ENCODE data around the gene TMEM176B.

Gene TMEM176B

GRCh38 chr7:150823043-150823442 lies 22.9 kb upstream of the TMEM176B start:
- TF ChIP-seq CTCF (IDR thresholded peaks at IDR 0.05; ENCODE audit: borderline replicate concordance, extremely low read depth, low read length, poor library complexity, severe bottlenecking), result no peak
- no peak for TF ChIP-seq EZH2 (IDR thresholded peaks at IDR 0.05; ENCODE audit: borderline replicate concordance, low read depth, low read length, severe bottlenecking)
- no peak overlapping the region for H3K27ac ChIP-seq (ENCODE audit: low read length)
- H3K9me3 ChIP-seq (ENCODE audit: insufficient read depth, low read length, severe bottlenecking), result no peaks in the 10 kb centered on the region
- no peak overlapping the region for H3K4me2 ChIP-seq (ENCODE audit: insufficient read depth, low read length)
- peaks cover 30% of the 10 kb centered on the region for H3K27me3 ChIP-seq (ENCODE audit: insufficient read depth, low read length, poor library complexity)
- H3K4me1 ChIP-seq (ENCODE audit: insufficient read depth, low read length), result no peaks in the 10 kb centered on the region
- no peak for ATAC-seq (ENCODE audit: insufficient read depth, low read depth)
- H3K36me3 ChIP-seq (ENCODE audit: insufficient read depth, low read length), result no peaks in the 10 kb centered on the region
- no peak overlapping the region for H3K4me3 ChIP-seq (ENCODE audit: low read depth in 1 of 2, low read length in 2 of 2)
- H2AFZ ChIP-seq (ENCODE audit: low read depth, low read length), result no peak overlapping the region
- no peaks in the 10 kb centered on the region for H3K79me2 ChIP-seq (ENCODE audit: insufficient read depth, low read length)
- no peak overlapping the region for H3K9ac ChIP-seq (ENCODE audit: low read depth, low read length)
- no peaks in the 10 kb centered on the region for H4K20me1 ChIP-seq (ENCODE audit: insufficient read depth, low read length)
- DNase-seq, result no peak

- TF ChIP-seq EZH2 (IDR thresholded peaks at IDR 0.05; ENCODE audit: borderline replicate concordance, low read depth, low read length, severe bottlenecking) (no peak), CTCF (IDR thresholded peaks at IDR 0.05; ENCODE audit: borderline replicate concordance, extremely low read depth, low read length, poor library complexity, severe bottlenecking) (no peak)
These were observed 20.5 kb upstream of the TMEM176B start for GRCh38 chr7:150820578-150821198.

GRCh38 chr7:150820148-150820547 lies 20.0 kb upstream of the TMEM176B start:
- DNase-seq (no peak), ATAC-seq (ENCODE audit: insufficient read depth, low read depth) (no peak)
- H3K4me3 ChIP-seq (ENCODE audit: low read depth in 1 of 2, low read length in 2 of 2), result no peak overlapping the region
- H3K4me2 ChIP-seq (ENCODE audit: insufficient read depth, low read length), result no peak overlapping the region
- no peaks in the 10 kb centered on the region for H3K36me3 ChIP-seq (ENCODE audit: insufficient read depth, low read length)
- H3K9ac ChIP-seq (ENCODE audit: low read depth, low read length), result no peak overlapping the region
- H3K9me3 ChIP-seq (ENCODE audit: insufficient read depth, low read length, severe bottlenecking), result peaks cover 3% of the 10 kb centered on the region
- peaks cover 13% of the 10 kb centered on the region for H3K27me3 ChIP-seq (ENCODE audit: insufficient read depth, low read length, poor library complexity)
- no peak overlapping the region for H3K27ac ChIP-seq (ENCODE audit: low read length)
- no peaks in the 10 kb centered on the region for H3K4me1 ChIP-seq (ENCODE audit: insufficient read depth, low read length)
- no peak overlapping the region for H2AFZ ChIP-seq (ENCODE audit: low read depth, low read length)
- H4K20me1 ChIP-seq (ENCODE audit: insufficient read depth, low read length), result no peaks in the 10 kb centered on the region
- H3K79me2 ChIP-seq (ENCODE audit: insufficient read depth, low read length), result no peaks in the 10 kb centered on the region
- no peak for TF ChIP-seq EZH2 (IDR thresholded peaks at IDR 0.05; ENCODE audit: borderline replicate concordance, low read depth, low read length, severe bottlenecking)
- no peak for TF ChIP-seq CTCF (IDR thresholded peaks at IDR 0.05; ENCODE audit: borderline replicate concordance, extremely low read depth, low read length, poor library complexity, severe bottlenecking)

More at GRCh38 chr7:150820578-150821198, 20.5 kb upstream of the TMEM176B start:
- peaks cover 3% of the 10 kb centered on the region for H3K9me3 ChIP-seq (ENCODE audit: insufficient read depth, low read length, severe bottlenecking)
- H3K4me3 ChIP-seq (ENCODE audit: low read depth in 1 of 2, low read length in 2 of 2), result no peak overlapping the region
- no peak overlapping the region for H3K27ac ChIP-seq (ENCODE audit: low read length)
- no peak overlapping the region for H2AFZ ChIP-seq (ENCODE audit: low read depth, low read length)
- no peaks in the 10 kb centered on the region for H3K4me1 ChIP-seq (ENCODE audit: insufficient read depth, low read length)
- no peaks in the 10 kb centered on the region for H3K36me3 ChIP-seq (ENCODE audit: insufficient read depth, low read length)
- peaks cover 14% of the 10 kb centered on the region for H3K27me3 ChIP-seq (ENCODE audit: insufficient read depth, low read length, poor library complexity)
- no peaks in the 10 kb centered on the region for H4K20me1 ChIP-seq (ENCODE audit: insufficient read depth, low read length)
- ATAC-seq (ENCODE audit: insufficient read depth, low read depth) (no peak), DNase-seq (no peak)
- H3K9ac ChIP-seq (ENCODE audit: low read depth, low read length), result no peak overlapping the region
- no peaks in the 10 kb centered on the region for H3K79me2 ChIP-seq (ENCODE audit: insufficient read depth, low read length)
- no peak overlapping the region for H3K4me2 ChIP-seq (ENCODE audit: insufficient read depth, low read length)
